ENCODE data around the gene LRIG1.

The LRIG1 gene

DNA sequence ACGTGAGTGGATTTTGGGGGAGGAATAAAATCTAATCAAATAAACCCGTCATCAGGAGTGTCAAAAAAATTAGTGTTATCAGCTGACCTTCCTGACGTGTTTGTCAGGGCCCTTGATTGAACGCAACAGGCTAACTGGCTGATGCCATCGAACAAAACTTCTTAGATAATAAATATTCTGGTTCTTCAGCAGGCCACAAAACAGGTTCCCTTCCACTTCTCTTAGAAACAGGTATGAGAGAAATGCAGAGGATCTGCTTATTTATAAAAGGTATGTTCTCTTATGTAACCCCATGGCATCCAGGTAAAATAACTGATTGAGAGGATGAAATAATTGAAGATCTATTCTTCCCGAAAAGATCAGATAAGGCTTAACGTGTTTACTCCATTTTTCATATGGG lies 7.6 kb upstream of the LRIG1 start:
- TF ChIP-seq, protein P1, sequence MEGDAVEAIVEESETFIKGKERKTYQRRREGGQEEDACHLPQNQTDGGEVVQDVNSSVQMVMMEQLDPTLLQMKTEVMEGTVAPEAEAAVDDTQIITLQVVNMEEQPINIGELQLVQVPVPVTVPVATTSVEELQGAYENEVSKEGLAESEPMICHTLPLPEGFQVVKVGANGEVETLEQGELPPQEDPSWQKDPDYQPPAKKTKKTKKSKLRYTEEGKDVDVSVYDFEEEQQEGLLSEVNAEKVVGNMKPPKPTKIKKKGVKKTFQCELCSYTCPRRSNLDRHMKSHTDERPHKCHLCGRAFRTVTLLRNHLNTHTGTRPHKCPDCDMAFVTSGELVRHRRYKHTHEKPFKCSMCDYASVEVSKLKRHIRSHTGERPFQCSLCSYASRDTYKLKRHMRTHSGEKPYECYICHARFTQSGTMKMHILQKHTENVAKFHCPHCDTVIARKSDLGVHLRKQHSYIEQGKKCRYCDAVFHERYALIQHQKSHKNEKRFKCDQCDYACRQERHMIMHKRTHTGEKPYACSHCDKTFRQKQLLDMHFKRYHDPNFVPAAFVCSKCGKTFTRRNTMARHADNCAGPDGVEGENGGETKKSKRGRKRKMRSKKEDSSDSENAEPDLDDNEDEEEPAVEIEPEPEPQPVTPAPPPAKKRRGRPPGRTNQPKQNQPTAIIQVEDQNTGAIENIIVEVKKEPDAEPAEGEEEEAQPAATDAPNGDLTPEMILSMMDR (IDR thresholded peaks at IDR 0.05), result no peak
- Histone ChIP-seq H3K27ac (no peak overlapping the region), H3K36me3 (no peaks in the 10 kb centered on the region), H3K27me3 (peaks cover 8% of the 10 kb centered on the region), H3K4me3 (ENCODE audit: low read depth in 1 of 2, low read length in 1 of 2) (no peak overlapping the region), H3K4me1 (ENCODE audit: control insufficient read depth in 1 of 2, insufficient read depth in 1 of 2, low read depth in 1 of 2, low read length in 1 of 2) (no peaks in the 10 kb centered on the region), H3K9me3 (no peaks in the 10 kb centered on the region)

DNA sequence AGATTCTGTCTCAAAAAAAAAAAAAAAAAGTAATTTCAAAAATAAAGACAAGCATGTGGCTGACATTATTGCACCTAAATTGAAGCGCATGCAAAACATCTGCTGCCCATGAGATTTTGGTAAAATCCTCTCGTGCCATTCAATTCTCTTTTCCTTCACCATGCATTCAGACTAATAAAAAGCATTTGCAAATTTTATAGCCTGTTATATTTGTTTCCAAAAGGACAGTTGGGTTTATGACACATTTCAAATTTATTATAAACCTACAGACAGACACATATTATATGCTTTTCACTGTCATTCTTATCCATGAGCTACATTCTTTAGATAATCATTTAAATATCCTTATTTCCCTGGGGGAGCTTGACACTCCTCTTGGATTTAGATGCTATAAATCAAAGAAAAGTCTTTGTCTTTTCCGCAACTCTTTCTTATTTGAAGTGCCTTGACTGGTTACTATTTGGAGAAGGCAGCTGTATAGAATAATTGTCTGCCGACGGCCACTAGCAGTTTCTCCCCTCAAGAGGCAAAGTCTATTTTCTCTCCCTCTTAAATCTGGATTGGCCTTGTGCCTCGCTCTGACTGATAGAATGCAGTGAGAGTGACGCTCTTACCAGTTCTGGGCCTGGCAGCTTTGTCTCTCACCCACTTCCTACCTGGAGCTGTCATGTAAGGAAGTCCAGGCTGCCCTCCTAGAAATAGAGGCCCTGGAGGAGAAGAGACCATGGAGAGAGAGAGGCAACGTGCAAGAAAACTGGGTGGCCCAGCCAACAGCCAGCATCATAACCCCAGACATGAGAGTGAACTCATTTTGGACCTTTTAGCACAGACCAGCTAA lies 6.8 kb upstream of the LRIG1 start:
- TF ChIP-seq, protein P1 (IDR thresholded peaks at IDR 0.05), result no peak
- H3K4me1 ChIP-seq (ENCODE audit: control insufficient read depth in 1 of 2, insufficient read depth in 1 of 2, low read depth in 1 of 2, low read length in 1 of 2), result no peaks in the 10 kb centered on the region

GRCh38 chr3:66506154-66506553 lies 5.3 kb upstream of the LRIG1 start:
- Histone ChIP-seq H3K36me3 (no peaks in the 10 kb centered on the region), H3K27me3 (peaks cover 3% of the 10 kb centered on the region), H3K27ac (no peak overlapping the region), H3K4me1 (ENCODE audit: control insufficient read depth in 1 of 2, insufficient read depth in 1 of 2, low read depth in 1 of 2, low read length in 1 of 2) (peaks cover 5 to 6% of the 10 kb centered on the region in 2 experiments), H3K9me3 (no peaks in the 10 kb centered on the region), H3K4me3 (ENCODE audit: low read depth in 1 of 2, low read length in 1 of 2) (no peak overlapping the region)
- TF ChIP-seq, protein P1 (IDR thresholded peaks at IDR 0.05), result no peak

More for the DNA sequence above, 6.8 kb upstream of the LRIG1 start:
- Histone ChIP-seq H3K27me3 (peaks cover 8% of the 10 kb centered on the region), H3K36me3 (no peaks in the 10 kb centered on the region), H3K4me3 (ENCODE audit: low read depth in 1 of 2, low read length in 1 of 2) (no peak overlapping the region), H3K27ac (no peak overlapping the region), H3K9me3 (no peaks in the 10 kb centered on the region)

- TF ChIP-seq, protein P1 (IDR thresholded peaks at IDR 0.05), result no peak
- Histone ChIP-seq H3K27ac (no peak overlapping the region), H3K36me3 (no peaks in the 10 kb centered on the region), H3K27me3 (no peaks in the 10 kb centered on the region), H3K9me3 (no peaks in the 10 kb centered on the region), H3K4me3 (ENCODE audit: low read depth in 1 of 2, low read length in 1 of 2) (no peak overlapping the region), H3K4me1 (ENCODE audit: control insufficient read depth in 1 of 2, insufficient read depth in 1 of 2, low read depth in 1 of 2, low read length in 1 of 2) (peaks cover 6 to 8% of the 10 kb centered on the region in 2 experiments)
Observed at GRCh38 chr3:66504850-66505641, 4.2 kb upstream of the LRIG1 start.

- Histone ChIP-seq H3K4me1 (ENCODE audit: control insufficient read depth in 1 of 2, insufficient read depth in 1 of 2, low read depth in 1 of 2, low read length in 1 of 2) (peaks cover 24 to 25% of the 10 kb centered on the region in 2 experiments), H3K27ac (no peak overlapping the region), H3K27me3 (no peaks in the 10 kb centered on the region), H3K36me3 (no peaks in the 10 kb centered on the region), H3K4me3 (ENCODE audit: low read depth in 1 of 2, low read length in 1 of 2) (no peak overlapping the region), H3K9me3 (no peaks in the 10 kb centered on the region)
- TF ChIP-seq, protein P1 (IDR thresholded peaks at IDR 0.05), result no peak
Observed at GRCh38 chr3:66502981-66503380, 2.2 kb upstream of the LRIG1 start.

Measured in neutrophil (primary cell).